Suprapubic skin (tissue), 4 donors: ENCODE data around the gene CCDC85A. TPM values are rescaled to one million over a fixed set of nuclear protein-coding genes. Genes with fewer than 3 reads are reported as not detected.

Experiments used
- DNase-seq, 2 donors: peaks; one replicate each; pipeline ENCODE4 v3.0.0-alpha.2; 2019; ENCODE audit warnings: low spot score in 2 of 2
- H3K27ac ChIP-seq: fragments of 200-600 bp; sonication (generic); one replicate; pipeline ENCODE4 v1.5.1; 2019
- H3K27me3 ChIP-seq: fragments of 200-600 bp; sonication (generic); one replicate; pipeline ENCODE4 v1.5.1; 2019
- H3K36me3 ChIP-seq: fragments of 200-600 bp; sonication (generic); one replicate; pipeline ENCODE4 v1.5.1; 2019
- H3K4me1 ChIP-seq: fragments of 200-600 bp; sonication (generic); one replicate; pipeline ENCODE4 v1.5.1; 2019
- H3K4me3 ChIP-seq: fragments of 200-600 bp; sonication (generic); one replicate; pipeline ENCODE4 v1.5.1; 2019; ENCODE audit warnings: mild to moderate bottlenecking
- H3K9me3 ChIP-seq: fragments of 200-600 bp; sonication (generic); one replicate; pipeline ENCODE4 v1.5.1; 2019
- EP300 ChIP-seq: sonication (generic); formaldehyde crosslinking; IDR thresholded peaks from one replicate; pipeline ENCODE4 v1.6.1; 2017; ENCODE audit warnings: antibody characterized with exemption
- POLR2A ChIP-seq, 2 donors: fragments of 450-650 bp; IDR thresholded peaks; one replicate each; pipeline ENCODE4 v1.6.1; 2017; ENCODE audit warnings: antibody characterized with exemption in 2 of 2, mild to moderate bottlenecking in 2 of 2, moderate library complexity in 2 of 2
- POLR2AphosphoS5 ChIP-seq, 3 donors: sonication (generic); formaldehyde crosslinking; IDR thresholded peaks; one replicate each; pipeline ENCODE4 v1.6.1; 2017; ENCODE audit warnings: antibody characterized with exemption in 3 of 3
- WGBS: methylation state at CpG from one replicate; pipeline ENCODE4 v1.1.5; 2018; 5-methylcytosine and 5-hydroxymethylcytosine counted together
- total RNA-seq, 4 donors: library from RNA; depleted of rRNA; stranded (reverse); fragments of >200 nt; gene quantifications; one replicate each; pipeline ENCODE4 v1.1.0, GENCODE V29; 2016
- TF ChIP-seq, protein P1 (sequence below), 2 donors: fragments of 200-600 bp in 1 of 2; fragments of 450-650 bp in 1 of 2; sonication (generic) in 1 of 2; IDR thresholded peaks; one replicate each; pipeline ENCODE4 v1.5.1; 2016 to 2019; ENCODE audit warnings: antibody characterized with exemption in 2 of 2, mild to moderate bottlenecking in 1 of 2, moderate library complexity in 1 of 2

CCDC85A gene
- total RNA-seq, 4 donors from 2014 or later = 1.9 to 3.2 (median 2.5) TPM

DNA sequence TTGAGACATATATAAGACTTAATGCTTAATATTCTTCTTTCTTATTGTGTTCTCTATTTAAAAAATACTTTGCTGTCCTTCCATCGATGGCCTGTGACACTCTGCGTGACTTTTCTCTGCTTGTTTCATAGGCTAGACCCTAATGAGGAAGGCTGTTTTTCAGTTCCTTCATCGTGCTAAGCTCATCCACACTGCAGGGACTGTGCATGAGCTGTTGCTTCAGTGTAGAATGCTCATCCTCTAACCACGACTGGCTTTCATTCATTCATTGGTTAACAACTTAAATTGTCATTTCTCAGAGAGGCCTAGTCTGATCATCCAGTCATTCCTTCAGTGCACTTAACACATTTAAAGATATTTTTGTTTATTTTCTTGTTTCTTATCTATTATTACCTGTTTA, 134.4 kb downstream of the CCDC85A start:
- 90% methylated on average over 4 of the region's 4 CpGs for WGBS
- TF ChIP-seq POLR2AphosphoS5 (IDR thresholded peaks at IDR 0.05) = no peak

DNA sequence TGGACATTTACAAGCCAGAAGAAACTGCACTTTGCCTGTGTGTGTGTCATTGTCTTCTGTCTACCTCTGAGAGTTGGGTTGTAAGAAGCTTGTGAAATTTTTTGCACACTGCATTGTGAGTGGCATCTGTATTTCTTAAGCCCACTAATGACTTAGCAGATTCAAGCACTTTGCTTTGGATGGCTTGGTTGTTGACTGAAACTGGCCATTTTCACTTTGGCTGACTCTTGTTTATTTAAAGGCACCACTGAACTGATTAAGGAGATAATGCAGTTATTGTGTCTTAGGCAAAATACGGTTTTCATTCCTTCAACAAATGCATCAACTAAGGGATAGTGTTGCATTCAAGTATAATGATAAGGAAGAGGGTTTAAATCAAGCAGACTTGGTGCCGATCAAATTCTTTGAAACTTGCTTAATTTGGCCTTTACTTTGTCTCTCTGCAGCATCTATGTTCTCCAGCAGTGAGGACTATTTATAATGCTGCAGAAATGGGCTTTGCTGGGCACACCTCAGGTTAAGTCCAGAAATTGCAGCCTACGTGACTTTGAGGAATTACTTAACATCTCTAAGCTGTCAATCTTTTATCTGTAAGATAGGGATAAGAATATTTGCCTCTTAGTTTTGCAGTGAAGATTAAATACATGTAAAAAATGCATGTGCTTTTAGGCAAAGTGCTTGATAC, 142.0 kb downstream of the CCDC85A start:
- Histone ChIP-seq H3K4me1 (no peaks in the 10 kb centered on the region), H3K9me3 (no peaks in the 10 kb centered on the region), H3K36me3 (no peaks in the 10 kb centered on the region), H3K27ac (no peak overlapping the region), H3K4me3 (no peak overlapping the region), H3K27me3 (no peaks in the 10 kb centered on the region)
- TF ChIP-seq POLR2A (IDR thresholded peaks at IDR 0.05) = no peak
- TF ChIP-seq EP300 = no peak
- TF ChIP-seq, protein P1, sequence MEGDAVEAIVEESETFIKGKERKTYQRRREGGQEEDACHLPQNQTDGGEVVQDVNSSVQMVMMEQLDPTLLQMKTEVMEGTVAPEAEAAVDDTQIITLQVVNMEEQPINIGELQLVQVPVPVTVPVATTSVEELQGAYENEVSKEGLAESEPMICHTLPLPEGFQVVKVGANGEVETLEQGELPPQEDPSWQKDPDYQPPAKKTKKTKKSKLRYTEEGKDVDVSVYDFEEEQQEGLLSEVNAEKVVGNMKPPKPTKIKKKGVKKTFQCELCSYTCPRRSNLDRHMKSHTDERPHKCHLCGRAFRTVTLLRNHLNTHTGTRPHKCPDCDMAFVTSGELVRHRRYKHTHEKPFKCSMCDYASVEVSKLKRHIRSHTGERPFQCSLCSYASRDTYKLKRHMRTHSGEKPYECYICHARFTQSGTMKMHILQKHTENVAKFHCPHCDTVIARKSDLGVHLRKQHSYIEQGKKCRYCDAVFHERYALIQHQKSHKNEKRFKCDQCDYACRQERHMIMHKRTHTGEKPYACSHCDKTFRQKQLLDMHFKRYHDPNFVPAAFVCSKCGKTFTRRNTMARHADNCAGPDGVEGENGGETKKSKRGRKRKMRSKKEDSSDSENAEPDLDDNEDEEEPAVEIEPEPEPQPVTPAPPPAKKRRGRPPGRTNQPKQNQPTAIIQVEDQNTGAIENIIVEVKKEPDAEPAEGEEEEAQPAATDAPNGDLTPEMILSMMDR (IDR thresholded peaks at IDR 0.05) = no peak
- TF ChIP-seq POLR2AphosphoS5 (IDR thresholded peaks at IDR 0.05) = no peak
- WGBS = 71% methylated on average over 3 of the region's 3 CpGs
- no peak for DNase-seq

More for the DNA sequence above, 134.4 kb downstream of the CCDC85A start:
- Histone ChIP-seq H3K27ac (no peak overlapping the region), H3K27me3 (no peaks in the 10 kb centered on the region), H3K4me1 (no peaks in the 10 kb centered on the region), H3K4me3 (no peak overlapping the region), H3K9me3 (no peaks in the 10 kb centered on the region), H3K36me3 (no peaks in the 10 kb centered on the region)
- no peak for DNase-seq

DNA sequence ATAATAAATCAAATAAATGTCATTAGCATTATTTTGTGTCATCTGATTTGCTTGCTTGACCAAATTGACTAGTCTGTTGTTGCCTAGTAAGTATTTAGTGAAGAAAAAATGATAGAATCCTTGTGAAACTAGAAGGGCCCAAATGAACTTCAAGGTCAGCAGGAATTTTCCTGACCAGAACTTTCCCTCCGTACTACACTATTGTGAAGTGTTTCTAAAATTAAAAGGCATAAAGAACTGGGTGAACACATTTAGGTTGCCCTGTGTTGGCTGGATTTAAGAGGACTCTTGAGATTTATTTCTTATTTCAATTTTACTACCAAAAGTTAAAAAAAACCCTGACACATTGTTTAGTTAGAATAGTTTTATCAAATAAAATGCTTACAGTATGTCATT, 142.6 kb downstream of the CCDC85A start:
- TF ChIP-seq POLR2A (IDR thresholded peaks at IDR 0.05) = no peak
- TF ChIP-seq, protein P1 (IDR thresholded peaks at IDR 0.05) = no peak
- Histone ChIP-seq H3K9me3 (no peaks in the 10 kb centered on the region), H3K27ac (no peak overlapping the region), H3K4me3 (no peak overlapping the region), H3K27me3 (no peaks in the 10 kb centered on the region), H3K36me3 (no peaks in the 10 kb centered on the region), H3K4me1 (no peaks in the 10 kb centered on the region)
- no peak for DNase-seq
- WGBS = 71% methylated on average over 1 of the region's 1 CpG

DNA sequence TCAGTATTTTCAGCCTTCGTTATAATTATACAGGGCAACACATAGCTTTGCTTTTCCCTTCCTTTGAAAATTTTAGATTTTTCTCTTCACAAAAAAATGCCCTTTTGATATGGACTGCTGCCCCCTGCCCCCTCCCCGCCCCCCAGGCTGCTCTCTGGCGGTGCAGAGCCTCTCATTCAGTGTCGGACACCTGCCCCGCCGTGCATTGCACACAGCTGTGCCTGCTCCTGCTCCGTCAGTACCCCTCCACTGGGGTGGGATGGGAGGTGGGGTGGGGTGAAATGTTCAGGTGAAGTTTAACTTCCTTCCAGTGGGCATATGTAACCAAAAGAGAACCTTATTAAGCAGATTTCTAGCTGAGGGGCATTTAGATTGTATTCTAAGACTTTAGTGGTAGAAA, 148.0 kb downstream of the CCDC85A start:
- H3K9me3 ChIP-seq = no peaks in the 10 kb centered on the region
- no peaks in the 10 kb centered on the region for H3K27me3 ChIP-seq
- H3K36me3 ChIP-seq = no peaks in the 10 kb centered on the region
- no peak overlapping the region for H3K4me3 ChIP-seq
- no peak overlapping the region for H3K27ac ChIP-seq
- TF ChIP-seq EP300 = no peak
- TF ChIP-seq POLR2AphosphoS5 (IDR thresholded peaks at IDR 0.05) = no peak
- TF ChIP-seq, protein P1 (IDR thresholded peaks at IDR 0.05) = no peak
- TF ChIP-seq POLR2A (IDR thresholded peaks at IDR 0.05) = no peak
- no peak for DNase-seq
- peaks cover 5% of the 10 kb centered on the region for H3K4me1 ChIP-seq
- 85% methylated on average over 7 of the region's 7 CpGs for WGBS

DNA sequence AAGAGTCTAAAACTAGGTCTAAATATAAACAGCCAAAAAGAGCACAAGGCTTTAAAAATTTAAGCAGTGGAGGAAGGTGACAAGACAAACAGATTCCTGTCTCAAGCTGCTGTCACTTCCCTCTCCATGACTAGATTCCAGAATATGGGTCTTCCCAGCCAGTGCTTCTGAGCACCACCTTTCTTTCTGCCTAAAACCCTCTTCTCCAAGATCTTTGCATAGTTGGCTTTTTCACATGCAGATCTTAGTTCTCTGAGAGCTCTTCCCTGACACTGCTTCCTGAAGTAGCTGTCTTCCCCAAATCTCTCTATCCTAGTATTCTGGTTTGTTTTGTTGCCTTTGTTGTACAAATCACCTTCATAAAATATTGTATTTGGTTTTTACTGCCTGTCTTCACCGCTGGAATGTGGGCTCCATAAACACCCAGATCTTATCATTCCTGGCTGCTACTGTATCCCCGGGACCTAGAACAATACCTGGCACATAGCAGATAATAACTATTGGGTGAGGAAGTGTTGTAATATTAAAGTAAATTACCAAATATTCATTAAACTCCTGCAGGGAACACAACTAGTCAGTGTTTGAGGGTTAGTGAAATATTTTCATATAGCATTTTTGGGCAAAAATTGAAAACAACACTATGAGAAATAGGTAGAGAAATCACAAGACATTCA, 150.2 kb downstream of the CCDC85A start:
- WGBS = 43% methylated on average over 2 of the region's 2 CpGs
- no peaks in the 10 kb centered on the region for H3K27me3 ChIP-seq
- no peak overlapping the region for H3K27ac ChIP-seq
- no peak for TF ChIP-seq POLR2AphosphoS5 (IDR thresholded peaks at IDR 0.05)
- no peak for TF ChIP-seq POLR2A (IDR thresholded peaks at IDR 0.05)
- no peak for TF ChIP-seq EP300
- TF ChIP-seq, protein P1 (IDR thresholded peaks at IDR 0.05) = no peak
- DNase-seq = no peak
- no peak overlapping the region for H3K4me3 ChIP-seq
- no peaks in the 10 kb centered on the region for H3K36me3 ChIP-seq
- no peaks in the 10 kb centered on the region for H3K9me3 ChIP-seq
- H3K4me1 ChIP-seq = peaks cover 5% of the 10 kb centered on the region
